ENCODE measurements around the gene TCF12. TPM values are rescaled to one million over a fixed set of nuclear protein-coding genes. Genes with fewer than 3 reads are reported as not detected.

TCF12 gene
- total and polyA plus RNA-seq, 2 of the 8 experiments (the other 6 are each of a cell fraction or from before 2014, with no cell fraction given): 85.8 to 101 TPM

- TF ChIP-seq EGR1 (IDR thresholded peaks at IDR 0.05; ENCODE audit: borderline replicate concordance, low read depth, low read length) (0 out of 2 replicates have a peak, but pooled peaks have one; percentile 7), NANOG (IDR thresholded peaks at IDR 0.05; ENCODE audit: insufficient read depth, low read depth, low read length, poor library complexity, severe bottlenecking) (no peak), HDAC6 (IDR thresholded peaks at IDR 0.05; ENCODE audit: low read depth, low read length) (no peak), RFX5 (IDR thresholded peaks at IDR 0.05; ENCODE audit: borderline replicate concordance, low read depth, low read length) (no peak), KDM1A (IDR thresholded peaks at IDR 0.05; ENCODE audit: borderline replicate concordance, low read length) (no peak), SAP30 (IDR thresholded peaks at IDR 0.05; ENCODE audit: insufficient read depth, insufficient replicate concordance, low read length) (no peak), E2F6 (IDR thresholded peaks at IDR 0.05) (peak; percentile 76)
Observed at GRCh38 chr15:57306161-57306943, 387.9 kb downstream of the TCF12 start (continued).
